Measurements from ENCODE around the gene YOD1. TPM values are rescaled to one million over a fixed set of nuclear protein-coding genes. Genes with fewer than 3 reads are reported as not detected.

Gene YOD1
- polyA plus RNA-seq (ENCODE audit: insufficient read length): 6.8 TPM

DNA sequence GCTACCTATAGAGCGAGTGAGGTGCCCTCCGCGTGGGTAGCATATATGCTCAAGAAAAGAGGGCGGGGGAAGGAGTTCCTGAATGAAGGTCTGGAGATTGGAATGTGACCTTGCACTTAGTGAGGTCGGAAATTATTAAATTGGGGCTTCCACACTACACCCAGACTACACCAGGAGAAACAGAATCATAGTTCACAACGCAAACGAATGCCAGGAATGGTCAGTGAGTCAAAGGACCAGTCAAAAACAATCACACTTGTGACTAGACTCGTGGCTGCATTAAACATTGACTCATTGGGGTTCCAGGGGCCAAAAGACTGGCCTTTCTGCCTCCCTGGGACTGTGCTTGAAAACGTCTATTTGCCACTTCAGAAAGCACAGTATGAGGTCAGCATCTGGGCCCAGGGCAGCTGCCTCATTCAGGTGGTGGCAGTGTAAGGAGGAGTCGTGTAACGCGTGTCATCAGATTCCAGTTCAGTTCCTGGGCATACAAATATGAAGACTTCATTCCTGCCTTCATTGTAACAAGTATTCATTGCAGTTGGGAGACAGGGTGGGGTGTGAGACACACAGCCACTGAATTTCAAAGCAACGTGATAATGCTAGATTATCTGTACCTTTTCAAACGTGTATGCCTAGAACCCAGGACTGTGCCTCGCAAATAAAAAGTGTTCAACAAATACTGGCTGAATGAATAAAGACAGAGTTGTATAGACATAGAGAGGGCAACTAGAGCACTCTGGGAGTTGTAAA is at the start of gene YOD1:
TSS of gene YOD1 (minus strand) at position 18 of the 753 bp plus-strand sequence. CDS start 178 bp downstream, outside the sequence.
- DNase-seq (ENCODE audit: low read depth): no peak

DNA sequence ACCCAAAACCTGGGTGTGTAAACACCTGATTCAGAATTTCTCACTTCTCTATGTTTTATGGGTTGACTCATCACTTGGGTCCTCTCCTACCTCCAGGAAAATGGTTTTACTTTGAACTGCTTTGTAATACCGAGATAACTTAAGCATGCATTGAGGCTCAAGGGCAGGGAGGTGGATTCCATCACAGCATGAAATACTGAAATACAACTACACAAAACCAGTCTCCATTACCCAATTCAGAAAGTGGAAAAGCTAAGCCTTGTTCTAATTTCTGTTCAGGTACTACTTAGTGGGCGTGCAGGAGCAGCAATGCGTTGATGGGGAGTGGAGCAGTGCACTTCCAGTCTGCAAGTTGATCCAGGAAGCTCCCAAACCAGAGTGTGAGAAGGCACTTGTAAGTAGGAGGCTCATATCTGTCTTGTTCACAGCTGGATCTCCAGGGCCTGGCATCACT is 46.9 kb upstream of the YOD1 start:
- DNase-seq (ENCODE audit: low read depth): no peak

DNA sequence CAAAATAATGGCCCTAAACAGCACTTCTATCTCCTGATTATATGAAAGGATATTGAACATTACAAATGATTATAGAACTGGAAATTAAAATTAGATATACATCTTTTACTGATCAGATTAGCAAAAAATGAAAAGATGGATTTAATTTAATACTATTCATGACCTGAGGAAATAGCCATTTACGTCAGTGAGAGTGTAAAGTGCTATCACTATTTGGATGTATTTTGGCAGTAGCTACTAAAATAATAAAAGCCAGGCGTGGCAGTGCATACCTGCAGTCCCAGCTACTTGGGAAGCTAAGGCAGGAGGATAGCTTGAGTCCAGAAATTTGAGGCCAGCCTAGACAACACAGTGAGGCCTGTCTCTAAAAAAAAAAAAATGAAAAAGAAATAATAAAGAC is 42.9 kb upstream of the YOD1 start:
- DNase-seq (ENCODE audit: low read depth): no peak

DNA sequence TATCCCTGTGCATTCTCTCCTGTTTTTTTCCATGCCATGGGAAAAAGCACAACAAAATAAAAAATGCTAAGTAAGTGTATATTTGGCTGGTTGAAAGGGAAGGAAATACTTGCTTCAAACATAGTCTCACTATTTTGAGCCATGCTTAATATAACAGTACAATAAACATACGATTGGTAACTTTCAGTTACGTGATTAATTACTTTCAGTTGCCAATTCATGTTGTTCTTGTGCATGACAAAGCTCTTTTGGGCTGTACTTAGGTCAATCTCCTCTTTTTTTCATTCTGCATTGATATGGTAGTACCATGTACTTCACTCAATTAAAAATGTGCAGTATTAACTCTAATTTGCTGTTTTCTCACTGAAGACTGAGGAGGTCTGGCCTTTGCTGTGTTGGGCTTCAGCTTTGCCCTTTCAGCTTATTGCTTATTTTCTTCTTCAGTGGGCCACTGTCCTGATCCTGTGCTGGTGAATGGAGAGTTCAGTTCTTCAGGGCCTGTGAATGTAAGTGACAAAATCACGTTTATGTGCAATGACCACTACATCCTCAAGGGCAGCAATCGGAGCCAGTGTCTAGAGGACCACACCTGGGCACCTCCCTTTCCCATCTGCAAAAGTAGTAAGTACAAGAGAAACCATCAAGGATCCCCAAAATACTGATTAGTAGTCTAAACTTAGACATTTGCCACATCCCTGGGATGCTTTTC is 40.3 kb upstream of the YOD1 start:
- DNase-seq (ENCODE audit: low read depth): no peak

DNA sequence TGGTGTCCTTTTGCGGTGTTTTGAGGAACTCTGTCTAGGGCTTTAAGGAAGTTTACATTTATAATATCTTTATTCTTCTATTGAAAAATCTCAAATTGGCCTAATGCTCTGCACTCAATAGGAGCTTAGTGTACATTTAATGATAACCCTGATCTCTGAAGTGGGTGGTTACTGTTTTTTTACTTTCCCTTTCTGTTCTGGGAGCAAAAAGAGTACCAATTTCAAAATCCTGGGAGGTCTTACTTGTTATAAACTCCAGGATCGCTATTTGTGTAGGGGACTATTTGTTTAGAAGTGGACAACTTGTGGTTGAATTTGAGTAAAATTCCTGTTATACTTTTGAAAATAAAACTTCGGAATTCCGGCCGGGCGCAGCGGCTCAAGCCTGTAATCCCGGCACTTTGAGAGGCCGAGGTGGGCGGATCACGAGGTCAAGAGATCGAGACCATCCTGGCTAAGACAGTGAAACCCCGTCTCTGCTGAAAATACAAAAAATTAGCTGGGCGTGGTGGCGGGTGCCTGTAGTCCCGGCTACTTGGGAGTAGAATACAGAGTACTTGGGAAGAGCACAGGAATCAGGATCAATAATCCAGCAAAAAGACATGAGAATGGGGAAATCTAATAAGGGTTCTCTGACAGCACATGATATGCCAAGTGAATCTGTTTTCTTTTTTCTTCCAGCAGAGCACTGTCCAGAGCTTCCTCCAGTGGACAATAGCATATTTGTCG is 38.8 kb upstream of the YOD1 start:
- DNase-seq (ENCODE audit: low read depth): no peak

DNA sequence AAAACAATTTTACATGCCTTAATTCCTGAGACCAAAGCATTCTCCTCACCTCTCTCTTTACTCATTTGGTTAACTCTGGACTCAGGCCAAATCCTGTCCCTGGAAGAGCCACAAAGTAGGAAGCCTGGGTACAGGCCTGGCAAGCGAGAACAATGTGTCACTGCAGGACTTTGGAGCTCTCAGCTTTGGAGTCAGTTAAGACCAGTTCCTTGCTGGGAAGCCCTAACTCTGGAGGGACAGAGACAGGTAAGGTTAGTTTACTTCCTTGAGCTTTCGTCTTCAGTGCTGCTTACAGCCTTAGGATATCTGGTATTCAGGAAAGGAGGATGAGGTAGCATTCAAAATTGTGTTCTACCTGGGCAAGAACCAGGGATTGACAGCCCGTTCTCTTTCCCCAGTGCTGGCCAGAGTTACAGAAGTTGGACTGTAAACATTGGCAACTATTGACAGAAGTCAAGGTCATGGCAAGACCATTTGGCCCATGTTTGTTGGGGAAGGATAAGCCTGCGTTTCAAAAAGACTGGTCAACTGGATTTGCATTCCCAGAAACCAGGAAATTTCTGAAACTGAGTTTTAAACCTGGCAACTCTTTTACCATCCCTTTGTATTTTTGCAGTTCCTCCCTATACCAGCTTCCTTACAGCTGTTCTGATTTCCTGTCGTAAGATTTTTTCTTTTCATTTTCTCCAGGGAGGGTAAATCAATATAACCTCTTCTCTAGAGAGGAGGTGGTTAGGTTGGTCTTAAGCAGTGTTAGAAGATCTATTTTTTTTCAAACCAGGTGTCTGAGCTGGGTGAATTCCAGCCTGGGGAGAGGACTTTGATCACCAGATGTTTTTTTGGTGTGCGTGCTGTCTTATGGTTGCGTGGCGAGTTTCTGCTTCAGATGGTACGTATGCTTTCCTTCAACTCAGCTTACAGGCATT is 38.0 kb upstream of the YOD1 start, which contains the start of gene C4BPB:
TSS of gene C4BPB (plus strand) at position 160 of the 926 bp plus-strand sequence. CDS start at position 832, 672 bp downstream.
- DNase-seq (ENCODE audit: low read depth): no peak

DNA sequence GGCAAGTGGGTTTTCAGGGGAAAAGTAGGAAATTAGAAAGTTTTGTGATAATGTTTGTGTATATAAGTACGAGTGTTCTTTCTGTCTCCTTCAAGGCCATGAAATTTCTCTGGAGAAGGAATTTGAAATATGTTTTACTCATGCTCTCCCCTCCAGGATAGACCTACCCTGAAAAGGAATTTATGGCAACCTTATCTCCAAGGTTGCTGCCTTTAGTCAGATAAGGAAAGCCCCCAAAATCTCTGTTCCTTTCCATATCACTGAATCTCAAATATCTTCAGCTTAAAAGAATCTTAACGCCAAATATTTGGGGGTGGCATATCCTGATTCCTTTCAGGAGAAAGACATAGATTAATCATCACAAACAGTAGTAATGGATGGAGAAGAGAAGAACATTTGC is 37.2 kb upstream of the YOD1 start:
- no peak for DNase-seq (ENCODE audit: low read depth)

- DNase-seq (ENCODE audit: low read depth): no peak
Observed at GRCh38 chr1:207085887-207086286, 34.9 kb upstream of the YOD1 start.

DNA sequence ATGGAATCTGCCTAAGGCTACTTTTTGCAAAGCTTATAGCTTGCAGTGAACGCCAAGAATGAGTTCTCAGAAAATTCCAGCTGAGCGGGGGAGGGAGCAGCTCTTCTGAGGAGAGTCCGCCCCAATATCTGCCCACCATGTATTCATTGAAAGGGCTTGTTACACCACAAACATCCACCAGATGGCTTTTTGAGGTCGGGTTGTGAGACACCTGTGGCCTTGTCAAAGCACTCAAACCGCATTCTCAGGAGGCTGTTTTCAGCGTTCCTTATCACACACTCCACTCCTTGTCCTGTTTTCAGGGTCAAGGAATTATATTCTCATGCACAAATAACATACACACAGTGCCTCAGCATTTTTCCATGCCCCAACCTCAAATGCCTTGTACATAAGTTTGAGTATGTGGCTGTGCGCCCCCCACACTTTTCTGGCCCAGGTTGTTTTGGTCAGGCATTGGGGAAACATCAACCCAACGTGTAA is 33.7 kb upstream of the YOD1 start:
- DNase-seq (ENCODE audit: low read depth): peak; percentile 35

GRCh38 chr1:207084232-207084631 is 33.2 kb upstream of the YOD1 start:
- no peak for DNase-seq (ENCODE audit: low read depth)

DNA sequence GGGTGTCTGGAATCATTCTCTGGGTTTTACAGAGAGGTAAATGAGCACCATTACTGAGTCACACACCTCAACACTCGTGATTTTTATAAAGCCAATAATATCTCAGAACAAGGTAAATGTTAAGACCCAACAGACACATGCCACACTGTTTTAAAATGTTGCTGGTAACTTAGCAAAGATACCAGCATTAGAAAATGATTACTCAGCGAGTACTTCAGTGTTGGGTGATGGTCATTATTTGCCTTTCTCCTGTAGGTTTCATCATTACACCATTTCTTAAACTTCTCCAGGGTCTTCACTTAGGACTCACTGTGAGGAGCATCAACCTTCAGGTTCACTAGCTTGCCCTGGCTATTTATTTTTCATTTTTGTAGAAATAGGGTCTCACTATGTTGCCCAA is 30.8 kb upstream of the YOD1 start:
- no peak for DNase-seq (ENCODE audit: low read depth)

DNA sequence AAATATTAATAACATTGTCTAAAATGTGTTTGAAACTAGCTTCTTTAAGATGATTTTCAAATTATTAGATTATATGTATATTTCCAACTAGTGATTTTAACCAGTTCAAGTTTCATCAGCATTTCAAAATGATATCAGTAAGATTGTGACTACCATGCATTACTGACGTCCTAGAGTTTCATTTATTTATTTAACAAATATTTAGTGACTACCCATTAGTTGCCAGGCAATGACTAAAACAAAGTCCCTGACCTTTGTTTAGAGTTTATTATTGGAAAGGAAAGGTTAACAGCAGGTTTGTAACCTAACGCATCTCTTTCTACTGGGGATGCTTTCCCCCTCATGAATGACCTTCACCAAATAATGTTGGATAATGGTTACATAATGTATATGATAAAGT is 30.1 kb upstream of the YOD1 start:
- no peak for DNase-seq (ENCODE audit: low read depth)

DNA sequence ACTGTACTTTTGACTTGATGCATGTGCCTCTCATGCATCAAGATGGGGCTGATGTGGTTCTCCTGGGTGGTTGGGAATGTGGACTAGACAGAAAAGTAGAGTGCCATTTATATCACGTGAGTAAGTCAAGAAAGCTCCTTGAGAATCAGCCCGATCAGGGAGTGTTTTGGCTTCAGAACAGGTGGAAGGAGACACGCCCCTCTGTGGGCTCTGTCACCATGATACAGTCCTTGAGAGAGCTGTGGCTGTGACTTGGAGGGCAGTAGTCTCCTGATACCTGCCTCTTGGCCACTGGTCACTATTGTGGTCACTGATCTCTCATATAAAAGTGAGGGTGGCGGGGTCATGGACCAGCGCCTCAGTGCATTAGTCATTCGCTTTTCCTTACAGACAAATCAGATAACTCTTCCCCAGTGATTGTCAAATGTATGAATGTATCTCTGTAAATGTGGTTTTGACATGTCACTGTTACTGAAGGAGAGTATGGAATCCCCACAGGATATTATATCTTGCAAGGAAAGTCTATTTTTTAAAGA is 28.8 kb upstream of the YOD1 start:
- DNase-seq (ENCODE audit: low read depth): no peak

DNA sequence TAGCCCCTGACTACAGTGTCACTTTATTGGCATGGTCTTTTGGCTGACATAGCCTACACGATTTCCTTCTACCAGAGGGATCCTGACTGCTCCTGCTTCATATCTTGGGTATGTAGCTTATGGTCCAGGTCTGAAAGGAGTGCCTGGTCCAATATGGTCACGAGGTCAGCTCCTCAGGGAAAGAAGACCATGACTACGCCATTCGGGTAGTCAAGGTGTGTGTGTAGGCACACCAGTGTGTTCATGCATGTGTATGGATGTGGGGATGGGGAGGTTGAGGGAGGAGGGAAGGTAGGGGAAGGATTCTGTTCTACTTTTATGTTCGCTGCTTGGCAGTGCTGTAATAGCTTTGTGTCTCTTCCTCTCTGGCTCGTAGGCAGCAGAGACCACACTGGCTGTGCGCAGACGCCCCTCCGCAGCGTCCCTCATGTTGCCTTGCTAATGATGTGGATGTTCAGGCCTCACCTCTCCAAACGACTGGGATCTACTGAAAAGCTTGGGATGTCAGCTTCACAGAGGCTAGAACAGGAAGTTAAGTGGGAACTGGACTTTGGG is 27.6 kb upstream of the YOD1 start:
- DNase-seq (ENCODE audit: low read depth): no peak

DNA sequence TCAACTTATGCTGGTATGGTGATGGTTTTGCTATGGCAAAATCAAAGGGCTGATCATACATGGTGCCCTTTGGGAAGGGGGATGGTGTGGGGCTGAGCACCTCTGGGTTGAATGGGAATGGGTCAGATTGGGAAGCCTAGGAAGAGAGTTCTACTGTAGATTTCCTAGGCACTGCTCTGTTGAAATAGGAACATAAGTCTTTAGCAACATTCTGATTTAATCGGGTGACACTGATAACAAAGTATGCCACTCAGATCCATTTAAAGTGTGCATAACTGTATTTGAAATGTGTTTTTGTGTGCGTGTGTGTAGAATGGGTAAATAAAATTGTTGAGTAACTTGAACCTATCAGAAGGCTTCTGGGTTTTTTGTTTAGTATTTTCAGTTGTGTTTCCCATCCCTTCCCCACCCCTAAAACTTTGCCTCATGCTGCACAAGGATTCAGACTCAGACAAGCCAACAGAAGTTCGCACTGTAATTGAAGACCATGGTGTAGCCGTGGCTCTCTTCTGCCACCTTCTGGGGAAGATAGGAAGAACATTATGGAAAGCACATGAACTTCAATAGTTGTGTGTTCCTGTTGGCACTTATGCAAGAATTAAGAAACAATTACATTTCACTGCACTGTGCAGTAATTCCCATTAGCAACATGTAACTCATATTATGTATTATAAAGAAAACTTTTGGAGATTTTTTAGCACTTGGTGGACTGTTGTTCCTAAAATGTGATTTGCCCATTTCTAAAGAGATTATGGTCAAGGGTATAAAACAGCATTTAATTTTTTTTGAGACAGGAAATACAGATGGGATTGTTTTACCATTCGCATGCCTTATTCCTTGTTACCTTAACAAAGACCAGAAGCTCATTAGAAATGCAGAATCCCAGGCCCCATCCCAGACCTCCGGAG is 26.7 kb upstream of the YOD1 start:
- DNase-seq (ENCODE audit: low read depth): peak; percentile 57

DNA sequence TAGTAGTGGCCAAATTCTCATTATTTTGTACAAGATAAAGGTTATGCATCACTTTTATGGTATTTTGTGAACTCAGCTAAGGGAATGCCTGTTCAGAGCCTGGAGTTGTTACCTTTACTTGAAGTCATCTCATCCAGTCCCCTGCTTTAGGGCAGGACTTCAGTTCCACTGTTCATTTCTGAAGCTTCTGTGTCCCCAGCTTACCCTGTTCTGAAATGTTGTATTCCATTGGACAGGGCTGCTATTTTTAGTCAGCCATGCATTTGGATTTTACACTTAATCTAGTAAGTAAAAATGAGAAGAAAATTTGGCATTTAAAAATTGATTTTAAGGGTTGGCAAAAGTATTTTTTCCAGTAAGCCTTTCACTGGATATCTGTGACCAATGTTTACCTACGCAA is 26.0 kb upstream of the YOD1 start:
- DNase-seq (ENCODE audit: low read depth): no peak

DNA sequence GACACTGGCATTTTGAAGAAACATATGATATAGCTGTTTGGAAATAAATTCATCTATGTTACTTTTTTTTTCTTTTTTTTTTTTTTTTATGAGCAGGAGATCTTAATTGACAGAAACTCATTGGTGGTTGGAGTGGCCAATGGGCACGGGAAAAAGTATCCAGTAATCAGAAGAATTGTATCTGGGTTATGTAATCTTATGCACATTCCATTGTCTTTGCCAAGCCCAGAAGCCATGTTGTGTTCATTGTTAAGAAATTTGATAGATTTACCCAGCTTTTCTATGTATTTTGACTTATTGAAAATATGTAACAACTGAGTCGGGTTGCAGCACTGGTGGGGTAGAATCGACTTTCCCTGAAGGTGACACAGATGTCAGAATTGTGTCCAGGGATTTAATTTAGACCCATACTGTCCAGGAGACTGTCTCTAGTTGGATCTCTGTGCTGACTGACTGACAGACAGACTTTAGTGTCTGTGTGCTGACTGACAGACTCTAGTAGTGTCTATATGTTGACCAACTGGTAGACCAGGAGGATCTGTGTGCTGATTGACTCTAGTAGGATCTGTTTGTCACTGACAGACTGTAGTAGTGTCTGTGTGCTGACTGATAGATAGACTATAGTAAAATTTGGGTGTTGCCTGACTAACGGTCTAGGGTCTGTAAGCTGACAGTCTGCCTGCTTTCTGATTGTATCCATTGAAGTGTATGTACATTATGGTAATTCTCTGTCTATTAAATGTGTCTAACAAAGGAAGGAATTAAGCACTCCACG is 25.4 kb upstream of the YOD1 start:
- DNase-seq (ENCODE audit: low read depth): no peak

Data from forelimb muscle (tissue), 1 donor.